Measurements from ENCODE around the gene GPR26.
"Not testable (repeated sequence)": the region's sequence is repeated elsewhere in the genome, so short reads cannot be mapped to it uniquely, and the experiment has no call there.

The GPR26 gene

DNA sequence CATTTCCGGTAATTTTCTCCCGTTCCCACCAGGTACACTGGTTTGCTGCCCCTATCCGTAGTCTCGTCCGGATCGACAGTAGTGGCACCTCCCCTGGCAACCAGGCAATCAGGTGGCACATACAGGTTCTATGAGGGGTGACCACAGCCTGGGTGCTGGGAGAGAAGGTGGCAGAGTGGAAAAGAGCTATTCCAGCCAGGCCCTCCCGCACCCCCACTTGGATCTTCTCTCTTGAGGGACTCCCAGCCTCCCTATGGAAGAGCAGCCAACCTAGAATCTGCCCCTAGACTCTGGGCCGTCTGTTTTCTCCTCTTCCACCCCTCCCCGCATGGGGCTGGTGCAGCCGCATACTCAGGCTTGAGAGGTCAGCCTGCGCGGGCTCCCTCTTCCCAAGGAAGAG, 58.6 kb downstream of the GPR26 start:
- Histone ChIP-seq H3K4me3 (ENCODE audit: low read length in 2 of 2) (no peak overlapping the region), H3K36me3 (ENCODE audit: control insufficient read depth in 2 of 2, insufficient read depth in 2 of 2, low read length in 2 of 2) (no peaks in the 10 kb centered on the region)

DNA sequence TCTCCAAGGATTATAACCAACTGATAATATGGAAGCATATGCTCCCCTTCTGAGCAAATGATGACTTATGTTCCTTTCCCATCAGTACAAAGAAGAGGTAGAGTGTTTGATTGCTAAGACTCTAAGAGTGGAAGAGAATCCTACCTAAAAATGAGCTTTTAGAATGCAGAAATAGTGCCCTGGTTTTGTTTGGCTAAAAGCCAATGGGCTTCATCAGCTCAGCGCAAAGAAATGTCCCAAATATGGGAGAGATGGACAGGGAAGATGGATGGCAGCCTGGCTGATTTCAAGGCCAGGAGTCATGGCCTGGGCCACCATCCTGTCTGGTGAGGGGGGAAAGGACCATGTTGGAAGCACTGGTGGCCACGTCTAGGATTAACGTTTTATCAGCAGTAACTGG, 60.2 kb downstream of the GPR26 start:
- Histone ChIP-seq H3K9me3 (ENCODE audit: control insufficient read depth in 2 of 2, low read length in 2 of 2) (no peaks in the 10 kb centered on the region), H3K4me3 (ENCODE audit: low read length in 2 of 2) (no peak overlapping the region), H3K27ac (ENCODE audit: low read depth in 2 of 2, low read length in 2 of 2) (no peak overlapping the region), H3K4me1 (ENCODE audit: control insufficient read depth in 2 of 2, insufficient read depth in 2 of 2, low read length in 2 of 2) (no peaks in the 10 kb centered on the region), H3K9ac (ENCODE audit: low read depth in 1 of 2, low read length in 2 of 2) (no peak overlapping the region), H3K27me3 (ENCODE audit: control insufficient read depth in 2 of 2, insufficient read depth in 2 of 2, low read length in 2 of 2) (no peaks in the 10 kb centered on the region), H3K36me3 (ENCODE audit: control insufficient read depth in 2 of 2, insufficient read depth in 2 of 2, low read length in 2 of 2) (no peaks in the 10 kb centered on the region)

More for the DNA sequence above, 58.6 kb downstream of the GPR26 start:
- Histone ChIP-seq H3K9ac (ENCODE audit: low read depth in 1 of 2, low read length in 2 of 2) (no peak overlapping the region), H3K4me1 (ENCODE audit: control insufficient read depth in 2 of 2, insufficient read depth in 2 of 2, low read length in 2 of 2) (no peaks in the 10 kb centered on the region), H3K9me3 (ENCODE audit: control insufficient read depth in 2 of 2, low read length in 2 of 2) (no peaks in the 10 kb centered on the region), H3K27ac (ENCODE audit: low read depth in 2 of 2, low read length in 2 of 2) (no peak overlapping the region), H3K27me3 (ENCODE audit: control insufficient read depth in 2 of 2, insufficient read depth in 2 of 2, low read length in 2 of 2) (no peaks in the 10 kb centered on the region)

GRCh38 chr10:123726836-123727235, 60.7 kb downstream of the GPR26 start:
- Histone ChIP-seq H3K27ac (ENCODE audit: low read depth in 2 of 2, low read length in 2 of 2) (no peak overlapping the region), H3K36me3 (ENCODE audit: control insufficient read depth in 2 of 2, insufficient read depth in 2 of 2, low read length in 2 of 2) (no peaks in the 10 kb centered on the region), H3K27me3 (ENCODE audit: control insufficient read depth in 2 of 2, insufficient read depth in 2 of 2, low read length in 2 of 2) (no peaks in the 10 kb centered on the region), H3K4me3 (ENCODE audit: low read length in 2 of 2) (no peak overlapping the region), H3K4me1 (ENCODE audit: control insufficient read depth in 2 of 2, insufficient read depth in 2 of 2, low read length in 2 of 2) (no peaks in the 10 kb centered on the region), H3K9ac (ENCODE audit: low read depth in 1 of 2, low read length in 2 of 2) (no peak overlapping the region), H3K9me3 (ENCODE audit: control insufficient read depth in 2 of 2, low read length in 2 of 2) (no peaks in the 10 kb centered on the region)

DNA sequence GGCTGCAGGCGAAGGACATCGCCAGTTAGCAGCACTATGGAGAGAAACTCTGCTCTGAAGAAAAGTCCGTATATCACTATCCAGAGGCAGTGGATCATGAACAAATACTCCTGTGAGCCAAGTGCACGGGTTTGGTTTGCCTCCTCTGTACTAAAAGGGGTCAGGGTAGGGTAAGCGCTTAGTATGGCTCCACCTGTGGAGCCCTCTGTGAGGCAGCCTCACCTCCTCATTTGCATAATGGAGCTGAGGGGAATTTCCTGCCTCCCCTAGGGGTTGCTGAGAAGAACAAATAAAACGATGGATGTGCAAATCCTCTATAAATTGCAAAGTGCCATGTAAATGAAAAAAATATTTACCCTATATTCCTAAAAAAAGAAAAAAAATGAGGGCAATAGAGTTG, 63.4 kb downstream of the GPR26 start:
- Histone ChIP-seq H3K27me3 (ENCODE audit: control insufficient read depth in 2 of 2, insufficient read depth in 2 of 2, low read length in 2 of 2) (no peaks in the 10 kb centered on the region), H3K27ac (ENCODE audit: low read depth in 2 of 2, low read length in 2 of 2) (no peak overlapping the region), H3K4me3 (ENCODE audit: low read length in 2 of 2) (no peak overlapping the region), H3K4me1 (ENCODE audit: control insufficient read depth in 2 of 2, insufficient read depth in 2 of 2, low read length in 2 of 2) (no peaks in the 10 kb centered on the region), H3K9me3 (ENCODE audit: control insufficient read depth in 2 of 2, low read length in 2 of 2) (no peaks in the 10 kb centered on the region), H3K36me3 (ENCODE audit: control insufficient read depth in 2 of 2, insufficient read depth in 2 of 2, low read length in 2 of 2) (no peaks in the 10 kb centered on the region), H3K9ac (ENCODE audit: low read depth in 1 of 2, low read length in 2 of 2) (no peak overlapping the region)

DNA sequence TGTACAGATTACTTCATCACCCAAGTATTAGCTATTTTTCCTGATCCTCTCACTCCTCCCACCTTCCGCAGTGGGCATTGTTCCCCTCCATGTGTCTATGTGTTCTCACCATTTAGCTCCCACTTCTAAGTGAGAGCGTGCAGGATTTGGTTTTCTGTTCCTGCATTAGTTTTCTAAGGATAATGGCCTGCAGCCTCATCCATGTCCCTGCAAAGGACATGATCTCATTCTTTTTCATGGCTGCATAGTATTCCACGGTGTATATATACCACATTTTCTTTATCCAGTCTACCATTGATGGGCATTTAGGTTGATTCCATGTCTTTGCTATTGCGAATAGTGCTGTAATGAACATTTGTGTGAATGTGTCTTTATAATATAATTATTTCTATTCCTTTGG, 70.8 kb downstream of the GPR26 start:
- H3K9ac ChIP-seq (ENCODE audit: low read depth in 1 of 2, low read length in 2 of 2); H3K36me3 ChIP-seq (ENCODE audit: control insufficient read depth in 2 of 2, insufficient read depth in 2 of 2, low read length in 2 of 2); H3K9me3 ChIP-seq (ENCODE audit: control insufficient read depth in 2 of 2, low read length in 2 of 2); H3K27me3 ChIP-seq (ENCODE audit: control insufficient read depth in 2 of 2, insufficient read depth in 2 of 2, low read length in 2 of 2); H3K4me1 ChIP-seq (ENCODE audit: control insufficient read depth in 2 of 2, insufficient read depth in 2 of 2, low read length in 2 of 2); H3K27ac ChIP-seq (ENCODE audit: low read depth in 2 of 2, low read length in 2 of 2); H3K4me3 ChIP-seq (ENCODE audit: low read length in 2 of 2): not testable (repeated sequence)

DNA sequence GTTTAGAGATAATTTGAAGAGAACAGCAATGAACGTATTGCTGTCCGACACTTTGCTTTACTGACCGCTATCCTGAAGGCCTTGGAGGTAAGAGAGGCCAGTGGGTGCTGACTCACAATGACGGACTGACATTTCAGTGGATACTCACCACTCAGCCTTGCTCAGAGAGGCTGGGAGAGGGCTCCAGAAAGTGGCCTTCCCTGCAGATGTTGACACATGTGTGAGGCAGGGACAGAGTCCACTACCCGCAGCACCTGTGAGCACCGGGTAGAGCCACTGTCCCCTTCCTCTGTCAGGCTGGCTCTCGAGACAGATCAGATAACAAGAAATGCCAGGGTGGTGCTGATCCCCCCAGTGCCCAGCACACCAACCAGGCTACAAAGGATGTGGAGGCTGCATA, 75.0 kb downstream of the GPR26 start:
- Histone ChIP-seq H3K27ac (ENCODE audit: low read depth in 2 of 2, low read length in 2 of 2) (no peak overlapping the region), H3K36me3 (ENCODE audit: control insufficient read depth in 2 of 2, insufficient read depth in 2 of 2, low read length in 2 of 2) (no peaks in the 10 kb centered on the region), H3K27me3 (ENCODE audit: control insufficient read depth in 2 of 2, insufficient read depth in 2 of 2, low read length in 2 of 2) (no peaks in the 10 kb centered on the region), H3K9me3 (ENCODE audit: control insufficient read depth in 2 of 2, low read length in 2 of 2) (no peaks in the 10 kb centered on the region), H3K4me3 (ENCODE audit: low read length in 2 of 2) (no peak overlapping the region), H3K9ac (ENCODE audit: low read depth in 1 of 2, low read length in 2 of 2) (no peak overlapping the region), H3K4me1 (ENCODE audit: control insufficient read depth in 2 of 2, insufficient read depth in 2 of 2, low read length in 2 of 2) (no peaks in the 10 kb centered on the region)

DNA sequence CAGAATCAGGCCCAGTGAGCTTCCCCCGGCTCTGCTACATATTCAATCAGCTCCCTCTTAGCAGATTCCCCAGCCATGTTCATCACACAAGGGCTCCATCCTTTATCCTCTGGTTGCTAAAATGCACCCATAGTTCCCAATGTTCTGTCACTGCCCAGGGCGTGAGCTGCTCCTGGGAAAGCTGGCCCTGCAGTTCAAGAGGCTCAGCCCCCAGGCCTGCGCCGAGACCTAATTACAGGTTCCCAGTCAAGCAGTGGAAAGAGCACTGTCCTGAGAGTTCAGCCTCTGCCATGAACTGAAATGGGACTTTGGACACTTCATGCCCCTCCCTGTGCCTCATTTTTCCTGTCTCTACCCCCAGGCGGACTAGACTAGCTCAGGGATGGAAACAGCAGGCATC, 75.6 kb downstream of the GPR26 start:
- H3K4me1 ChIP-seq (ENCODE audit: control insufficient read depth in 2 of 2, insufficient read depth in 2 of 2, low read length in 2 of 2): no peaks in the 10 kb centered on the region
- H3K36me3 ChIP-seq (ENCODE audit: control insufficient read depth in 2 of 2, insufficient read depth in 2 of 2, low read length in 2 of 2): no peaks in the 10 kb centered on the region
- no peak overlapping the region for H3K27ac ChIP-seq (ENCODE audit: low read depth in 2 of 2, low read length in 2 of 2)
- H3K27me3 ChIP-seq (ENCODE audit: control insufficient read depth in 2 of 2, insufficient read depth in 2 of 2, low read length in 2 of 2): no peaks in the 10 kb centered on the region
- H3K9me3 ChIP-seq (ENCODE audit: control insufficient read depth in 2 of 2, low read length in 2 of 2): no peaks in the 10 kb centered on the region
- H3K4me3 ChIP-seq (ENCODE audit: low read length in 2 of 2): no peak overlapping the region
- no peak overlapping the region for H3K9ac ChIP-seq (ENCODE audit: low read depth in 1 of 2, low read length in 2 of 2)

DNA sequence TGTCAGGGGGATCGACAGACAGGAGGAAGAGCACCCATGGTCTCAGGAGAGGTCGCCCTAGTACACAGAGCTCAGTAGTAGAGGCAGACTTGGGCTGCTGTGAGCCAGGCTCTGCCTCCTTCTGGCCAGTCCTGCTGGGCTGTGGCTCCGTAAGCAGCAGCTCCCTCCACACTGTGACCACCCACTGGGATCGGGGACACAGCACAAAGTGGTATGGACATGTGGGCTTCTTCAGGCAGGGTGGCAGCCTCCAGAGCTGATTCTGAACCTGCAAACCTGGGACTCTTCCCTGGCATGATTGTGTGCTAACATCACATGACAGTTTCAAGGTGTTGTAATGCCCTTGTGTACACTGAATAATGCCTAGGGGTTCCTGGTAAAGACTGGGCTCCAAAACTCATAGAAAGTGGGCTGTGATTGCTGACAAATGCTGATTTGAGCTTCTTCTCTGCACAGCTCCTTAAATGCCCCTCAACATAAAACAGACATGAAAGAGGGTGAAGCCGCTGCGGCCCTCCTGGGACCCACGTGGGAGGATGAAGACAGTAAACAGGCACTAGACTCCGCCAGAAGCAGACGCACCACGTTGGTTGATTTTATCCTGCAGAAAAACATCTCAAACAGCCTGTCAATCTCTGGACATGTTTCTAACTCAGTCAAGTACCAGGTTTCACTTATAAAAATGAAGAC, 76.7 kb downstream of the GPR26 start:
- Histone ChIP-seq H3K4me1 (ENCODE audit: control insufficient read depth in 2 of 2, insufficient read depth in 2 of 2, low read length in 2 of 2) (no peaks in the 10 kb centered on the region), H3K4me3 (ENCODE audit: low read length in 2 of 2) (no peak overlapping the region), H3K36me3 (ENCODE audit: control insufficient read depth in 2 of 2, insufficient read depth in 2 of 2, low read length in 2 of 2) (no peaks in the 10 kb centered on the region)

GRCh38 chr10:123743441-123744223, 77.5 kb downstream of the GPR26 start:
- H3K4me3 ChIP-seq (ENCODE audit: low read length in 2 of 2): no peak overlapping the region
- H3K27ac ChIP-seq (ENCODE audit: low read depth in 2 of 2, low read length in 2 of 2): no peak overlapping the region
- no peaks in the 10 kb centered on the region for H3K4me1 ChIP-seq (ENCODE audit: control insufficient read depth in 2 of 2, insufficient read depth in 2 of 2, low read length in 2 of 2)
- H3K9ac ChIP-seq (ENCODE audit: low read depth in 1 of 2, low read length in 2 of 2): no peak overlapping the region
- no peaks in the 10 kb centered on the region for H3K27me3 ChIP-seq (ENCODE audit: control insufficient read depth in 2 of 2, insufficient read depth in 2 of 2, low read length in 2 of 2)
- no peaks in the 10 kb centered on the region for H3K36me3 ChIP-seq (ENCODE audit: control insufficient read depth in 2 of 2, insufficient read depth in 2 of 2, low read length in 2 of 2)
- H3K9me3 ChIP-seq (ENCODE audit: control insufficient read depth in 2 of 2, low read length in 2 of 2): no peaks in the 10 kb centered on the region

More for the DNA sequence above, 76.7 kb downstream of the GPR26 start:
- Histone ChIP-seq H3K9me3 (ENCODE audit: control insufficient read depth in 2 of 2, low read length in 2 of 2) (no peaks in the 10 kb centered on the region), H3K27ac (ENCODE audit: low read depth in 2 of 2, low read length in 2 of 2) (no peak overlapping the region), H3K27me3 (ENCODE audit: control insufficient read depth in 2 of 2, insufficient read depth in 2 of 2, low read length in 2 of 2) (no peaks in the 10 kb centered on the region), H3K9ac (ENCODE audit: low read depth in 1 of 2, low read length in 2 of 2) (no peak overlapping the region)

DNA sequence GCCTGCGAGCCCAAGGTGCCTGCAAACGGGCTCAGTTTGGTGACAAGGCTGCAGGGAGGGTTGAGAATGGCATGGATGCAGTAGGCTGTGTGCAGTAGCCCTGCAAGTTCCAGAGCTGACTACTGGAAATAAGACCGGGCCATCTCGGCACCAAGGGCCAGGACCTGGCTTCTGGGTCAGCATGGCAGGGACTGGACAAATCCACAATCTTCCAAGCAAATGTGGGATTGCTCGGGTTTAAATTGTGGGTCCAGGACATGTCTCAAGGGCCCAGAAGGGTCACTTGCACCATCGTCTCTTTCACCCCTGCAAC, 78.0 kb downstream of the GPR26 start:
- no peak overlapping the region for H3K4me3 ChIP-seq (ENCODE audit: low read length in 2 of 2)
- no peaks in the 10 kb centered on the region for H3K36me3 ChIP-seq (ENCODE audit: control insufficient read depth in 2 of 2, insufficient read depth in 2 of 2, low read length in 2 of 2)
- no peaks in the 10 kb centered on the region for H3K27me3 ChIP-seq (ENCODE audit: control insufficient read depth in 2 of 2, insufficient read depth in 2 of 2, low read length in 2 of 2)
- H3K27ac ChIP-seq (ENCODE audit: low read depth in 2 of 2, low read length in 2 of 2): no peak overlapping the region
- H3K4me1 ChIP-seq (ENCODE audit: control insufficient read depth in 2 of 2, insufficient read depth in 2 of 2, low read length in 2 of 2): no peaks in the 10 kb centered on the region
- H3K9ac ChIP-seq (ENCODE audit: low read depth in 1 of 2, low read length in 2 of 2): no peak overlapping the region
- no peaks in the 10 kb centered on the region for H3K9me3 ChIP-seq (ENCODE audit: control insufficient read depth in 2 of 2, low read length in 2 of 2)
